Measurements from ENCODE around the gene SUCO. TPM values are rescaled to one million over a fixed set of nuclear protein-coding genes. Genes with fewer than 3 reads are reported as not detected.
"Not testable (repeated sequence)": the region's sequence is repeated elsewhere in the genome, so short reads cannot be mapped to it uniquely, and the experiment has no call there.

SUCO gene
- total RNA-seq, 2 experiments from 2014 or later: 18.8 to 20.6 TPM

- H3K4me3 Mint-ChIP-seq; intact Hi-C loops (cut with micrococcal nuclease); H3K27me3 Mint-ChIP-seq; H3K27ac Mint-ChIP-seq; H3K9me3 Mint-ChIP-seq; POLR2A ChIA-PET; DNase-seq: not testable (repeated sequence)
- CTCF ChIA-PET: interaction anchor here (0.6 kb wide), 1 partner anchor 123 kb away, joined by 4 read pairs; no protein-coding TSS in a partner anchor
- H3K4me1 Mint-ChIP-seq (ENCODE audit: low read depth): peaks cover 17% of the 10 kb centered on the region
- peaks cover 58% of the 10 kb centered on the region for H3K36me3 Mint-ChIP-seq
Measured at GRCh38 chr1:172596782-172597181, 63.8 kb downstream of the SUCO start.

- Mint-ChIP-seq H3K9me3 (no peaks in the 10 kb centered on the region), H3K4me3 (no peak overlapping the region), H3K27ac (no peak overlapping the region), H3K27me3 (no peaks in the 10 kb centered on the region), H3K4me1 (ENCODE audit: low read depth) (peaks cover 14% of the 10 kb centered on the region), H3K36me3 (peaks cover 36% of the 10 kb centered on the region)
- intact Hi-C loops (cut with micrococcal nuclease): no loop called here
- POLR2A ChIA-PET: no interaction called here
- DNase-seq: no peak
- CTCF ChIA-PET: interaction anchor here (0.7 kb wide), 1 partner anchor 495 kb away, joined by 3 read pairs; no protein-coding TSS in a partner anchor
Measured at GRCh38 chr1:172599912-172600311, 67.0 kb downstream of the SUCO start.

- CTCF ChIA-PET: no interaction called here
- Mint-ChIP-seq H3K36me3 (peaks cover 30% of the 10 kb centered on the region), H3K4me3 (no peak overlapping the region), H3K9me3 (no peaks in the 10 kb centered on the region), H3K4me1 (ENCODE audit: low read depth) (peaks cover 14% of the 10 kb centered on the region), H3K27ac (no peak overlapping the region), H3K27me3 (no peaks in the 10 kb centered on the region)
- intact Hi-C loops (cut with micrococcal nuclease): no loop called here
- no peak for DNase-seq
- POLR2A ChIA-PET: no interaction called here
Measured at GRCh38 chr1:172600615-172601014, 67.7 kb downstream of the SUCO start.

GRCh38 chr1:172601046-172601630, 68.2 kb downstream of the SUCO start:
- no peak overlapping the region for H3K4me3 Mint-ChIP-seq
- H3K9me3 Mint-ChIP-seq: no peaks in the 10 kb centered on the region
- H3K27ac Mint-ChIP-seq: no peak overlapping the region
- POLR2A ChIA-PET: no interaction called here
- H3K36me3 Mint-ChIP-seq: peaks cover 24% of the 10 kb centered on the region
- intact Hi-C loops (cut with micrococcal nuclease): no loop called here
- CTCF ChIA-PET: no interaction called here
- no peak for DNase-seq
- H3K27me3 Mint-ChIP-seq: no peaks in the 10 kb centered on the region
- H3K4me1 Mint-ChIP-seq (ENCODE audit: low read depth): peaks cover 9% of the 10 kb centered on the region

GRCh38 chr1:172602706-172603105, 69.8 kb downstream of the SUCO start:
- H3K36me3 Mint-ChIP-seq: peaks cover 10% of the 10 kb centered on the region
- ChIA-PET CTCF (interaction anchor here (1.5 to 9.3 kb wide), 2 partner anchors 117 to 124 kb away, joined by 7 to 110 read pairs; no protein-coding TSS in a partner anchor), POLR2A (interaction anchor here (0.8 to 1.1 kb wide), 2 partner anchors 12 to 14 kb away, joined by 3 read pairs; no protein-coding TSS in a partner anchor)

GRCh38 chr1:172603816-172604215, 70.9 kb downstream of the SUCO start:
- CTCF ChIA-PET: interaction anchor here (1.5 to 9.3 kb wide), 2 partner anchors 116 to 123 kb away, joined by 7 to 110 read pairs; no protein-coding TSS in a partner anchor
- POLR2A ChIA-PET: interaction anchor here (1.1 kb wide), 1 partner anchor 15 kb away, joined by 3 read pairs; no protein-coding TSS in a partner anchor
- DNase-seq: no peak
- H3K27me3 Mint-ChIP-seq: no peaks in the 10 kb centered on the region
- peaks cover 2% of the 10 kb centered on the region for H3K4me1 Mint-ChIP-seq (ENCODE audit: low read depth)
- no peaks in the 10 kb centered on the region for H3K9me3 Mint-ChIP-seq
- H3K27ac Mint-ChIP-seq: no peak overlapping the region
- peaks cover 9% of the 10 kb centered on the region for H3K36me3 Mint-ChIP-seq
- intact Hi-C loops (cut with micrococcal nuclease): no loop called here
- no peak overlapping the region for H3K4me3 Mint-ChIP-seq

More at GRCh38 chr1:172602706-172603105, 69.8 kb downstream of the SUCO start:
- Mint-ChIP-seq H3K4me1 (ENCODE audit: low read depth) (peaks cover 2% of the 10 kb centered on the region), H3K4me3 (no peak overlapping the region), H3K9me3 (no peaks in the 10 kb centered on the region), H3K27me3 (no peaks in the 10 kb centered on the region), H3K27ac (no peak overlapping the region)
- no peak for DNase-seq
- intact Hi-C loops (cut with micrococcal nuclease): no loop called here

- H3K4me1 Mint-ChIP-seq (ENCODE audit: low read depth): peaks cover 7% of the 10 kb centered on the region
- peaks cover 22% of the 10 kb centered on the region for H3K36me3 Mint-ChIP-seq
- ChIA-PET CTCF (interaction anchor here (7.5 to 9.3 kb wide), 2 partner anchors 113 to 121 kb away, joined by 110 to 146 read pairs; no protein-coding TSS in a partner anchor), POLR2A (no interaction called here)
- DNase-seq: no peak
- no peak overlapping the region for H3K4me3 Mint-ChIP-seq
- no peaks in the 10 kb centered on the region for H3K9me3 Mint-ChIP-seq
- intact Hi-C loops (cut with micrococcal nuclease): no loop called here
- H3K27me3 Mint-ChIP-seq: no peaks in the 10 kb centered on the region
- no peak overlapping the region for H3K27ac Mint-ChIP-seq
Measured at GRCh38 chr1:172605641-172606040, 72.7 kb downstream of the SUCO start.

- POLR2A ChIA-PET: no interaction called here
- intact Hi-C loops (cut with micrococcal nuclease): no loop called here
- Mint-ChIP-seq H3K27me3 (no peaks in the 10 kb centered on the region), H3K27ac (no peak overlapping the region), H3K9me3 (no peaks in the 10 kb centered on the region), H3K4me1 (ENCODE audit: low read depth) (peaks cover 7% of the 10 kb centered on the region), H3K4me3 (no peak overlapping the region), H3K36me3 (peaks cover 25% of the 10 kb centered on the region)
- no peak for DNase-seq
- CTCF ChIA-PET: interaction anchor here (1.5 to 9.3 kb wide), 3 partner anchors 52 to 119 kb away, joined by 5 to 146 read pairs (median 110); partner anchors contain the start of gene FASLG
Measured at GRCh38 chr1:172607145-172607544, 74.2 kb downstream of the SUCO start.

- Mint-ChIP-seq H3K9me3 (no peaks in the 10 kb centered on the region), H3K27me3 (no peaks in the 10 kb centered on the region), H3K4me3 (no peak overlapping the region), H3K36me3 (peaks cover 24% of the 10 kb centered on the region), H3K4me1 (ENCODE audit: low read depth) (peaks cover 7% of the 10 kb centered on the region), H3K27ac (no peak overlapping the region)
- CTCF ChIA-PET: interaction anchor here (1.1 to 9.3 kb wide), 6 partner anchors 29 to 118 kb away, joined by 3 to 146 read pairs (median 4); partner anchors contain the start of gene FASLG
- DNase-seq: no peak
- POLR2A ChIA-PET: no interaction called here
- intact Hi-C loops (cut with micrococcal nuclease): no loop called here
Measured at GRCh38 chr1:172608098-172608601, 75.2 kb downstream of the SUCO start.

- CTCF ChIA-PET: interaction anchor here (0.6 to 9.3 kb wide), 19 partner anchors 10 to 251 kb away, joined by 3 to 146 read pairs (median 4); partner anchors contain the start of genes FASLG and PIGC
- H3K9me3 Mint-ChIP-seq: no peaks in the 10 kb centered on the region
Measured at GRCh38 chr1:172609528-172609927, 76.6 kb downstream of the SUCO start.

GRCh38 chr1:172612478-172612877, 79.5 kb downstream of the SUCO start:
- H3K4me1 Mint-ChIP-seq (ENCODE audit: low read depth): peaks cover 5% of the 10 kb centered on the region
- ChIA-PET CTCF (no interaction called here), POLR2A (no interaction called here)
- no peak overlapping the region for H3K4me3 Mint-ChIP-seq
- no peaks in the 10 kb centered on the region for H3K9me3 Mint-ChIP-seq
- peaks cover 20% of the 10 kb centered on the region for H3K36me3 Mint-ChIP-seq
- no peaks in the 10 kb centered on the region for H3K27me3 Mint-ChIP-seq
- no peak overlapping the region for H3K27ac Mint-ChIP-seq
- intact Hi-C loops (cut with micrococcal nuclease): no loop called here
- no peak for DNase-seq

More at GRCh38 chr1:172609528-172609927, 76.6 kb downstream of the SUCO start:
- Mint-ChIP-seq H3K36me3 (peaks cover 23% of the 10 kb centered on the region), H3K4me3 (no peak overlapping the region), H3K27me3 (no peaks in the 10 kb centered on the region), H3K27ac (no peak overlapping the region), H3K4me1 (ENCODE audit: low read depth) (peaks cover 6% of the 10 kb centered on the region)
- no peak for DNase-seq
- intact Hi-C loops (cut with micrococcal nuclease): loop anchor here (1.0 kb wide), 2 partner anchors 110 to 119 kb away; no protein-coding TSS in a partner anchor
- POLR2A ChIA-PET: interaction anchor here (1.2 kb wide), 1 partner anchor 50 kb away, joined by 5 read pairs; the partner anchor contains the start of gene FASLG

GRCh38 chr1:172613294-172613693, 80.3 kb downstream of the SUCO start:
- peaks cover 2% of the 10 kb centered on the region for H3K9me3 Mint-ChIP-seq
- H3K36me3 Mint-ChIP-seq: peaks cover 22% of the 10 kb centered on the region
- no peak for DNase-seq
- intact Hi-C loops (cut with micrococcal nuclease): no loop called here
- H3K27me3 Mint-ChIP-seq: no peaks in the 10 kb centered on the region
- CTCF ChIA-PET: interaction anchor here (2.4 kb wide), 1 partner anchor 106 kb away, joined by 9 read pairs; no protein-coding TSS in a partner anchor
- no peak overlapping the region for H3K27ac Mint-ChIP-seq
- POLR2A ChIA-PET: no interaction called here
- peaks cover 5% of the 10 kb centered on the region for H3K4me1 Mint-ChIP-seq (ENCODE audit: low read depth)
- H3K4me3 Mint-ChIP-seq: no peak overlapping the region
